ENCODE data around the gene SCGN. TPM values are rescaled to one million over a fixed set of nuclear protein-coding genes. Genes with fewer than 3 reads are reported as not detected.

The SCGN gene
- total RNA-seq, 1 experiment from 2014 or later, result not detected

GRCh38 chr6:25640446-25640845, 11.6 kb upstream of the SCGN start:
- ChIA-PET CTCF (interaction anchor here (1.2 to 1.6 kb wide), 3 partner anchors 14 to 417 kb away, joined by 3 to 6 read pairs (median 4); no protein-coding TSS in a partner anchor), POLR2A (interaction anchor here (0.7 kb wide), 1 partner anchor 12 kb away, joined by 3 read pairs; the partner anchor contains the start of gene SCGN)
- ATAC-seq (no peak), DNase-seq (ENCODE audit: low spot score) (no peak)
- Mint-ChIP-seq H3K27me3 (ENCODE audit: low read depth) (peaks cover 43% of the 10 kb centered on the region), H3K36me3 (no peaks in the 10 kb centered on the region), H3K9me3 (no peaks in the 10 kb centered on the region), H3K4me3 (no peak overlapping the region), H3K27ac (no peak overlapping the region), H3K4me1 (peaks cover 3% of the 10 kb centered on the region; the same call in 1 of the 2 replicates)
- no peak for TF ChIP-seq FOXJ3 (CRISPR knock-in tag; IDR thresholded peaks at IDR 0.05; ENCODE audit: borderline replicate concordance)
- TF ChIP-seq, protein P1, sequence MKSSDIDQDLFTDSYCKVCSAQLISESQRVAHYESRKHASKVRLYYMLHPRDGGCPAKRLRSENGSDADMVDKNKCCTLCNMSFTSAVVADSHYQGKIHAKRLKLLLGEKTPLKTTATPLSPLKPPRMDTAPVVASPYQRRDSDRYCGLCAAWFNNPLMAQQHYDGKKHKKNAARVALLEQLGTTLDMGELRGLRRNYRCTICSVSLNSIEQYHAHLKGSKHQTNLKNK (CRISPR knock-in tag; IDR thresholded peaks at IDR 0.05), result no peak
- no peak for TF ChIP-seq NFYB (CRISPR knock-in tag; conservative IDR thresholded peaks at IDR 0.05; ENCODE audit: low read depth)
- TF ChIP-seq FOXP1 (CRISPR knock-in tag; IDR thresholded peaks at IDR 0.05; ENCODE audit: borderline replicate concordance), result no peak
- no peak for TF ChIP-seq CREM (CRISPR knock-in tag; IDR thresholded peaks at IDR 0.05)
- TF ChIP-seq NR3C1 (CRISPR knock-in tag; conservative IDR thresholded peaks at IDR 0.05; ENCODE audit: low read depth), result no peak
- no peak for TF ChIP-seq NR1H2 (CRISPR knock-in tag; IDR thresholded peaks at IDR 0.05)
- TF ChIP-seq TCF7 (CRISPR knock-in tag; IDR thresholded peaks at IDR 0.05; ENCODE audit: low read depth), result no peak
- no peak for TF ChIP-seq ZNF396 (CRISPR knock-in tag; IDR thresholded peaks at IDR 0.05; ENCODE audit: borderline replicate concordance)
- TF ChIP-seq, protein P2, sequence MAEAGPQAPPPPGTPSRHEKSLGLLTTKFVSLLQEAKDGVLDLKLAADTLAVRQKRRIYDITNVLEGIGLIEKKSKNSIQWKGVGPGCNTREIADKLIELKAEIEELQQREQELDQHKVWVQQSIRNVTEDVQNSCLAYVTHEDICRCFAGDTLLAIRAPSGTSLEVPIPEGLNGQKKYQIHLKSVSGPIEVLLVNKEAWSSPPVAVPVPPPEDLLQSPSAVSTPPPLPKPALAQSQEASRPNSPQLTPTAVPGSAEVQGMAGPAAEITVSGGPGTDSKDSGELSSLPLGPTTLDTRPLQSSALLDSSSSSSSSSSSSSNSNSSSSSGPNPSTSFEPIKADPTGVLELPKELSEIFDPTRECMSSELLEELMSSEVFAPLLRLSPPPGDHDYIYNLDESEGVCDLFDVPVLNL (CRISPR knock-in tag; IDR thresholded peaks at IDR 0.05; ENCODE audit: borderline replicate concordance, low read depth), result no peak
- TF ChIP-seq ZNF423 (CRISPR knock-in tag; IDR thresholded peaks at IDR 0.05), result no peak
- TF ChIP-seq SMAD4 (CRISPR knock-in tag; IDR thresholded peaks at IDR 0.05), result no peak
- TF ChIP-seq SMAD3 (CRISPR knock-in tag; IDR thresholded peaks at IDR 0.05; ENCODE audit: borderline replicate concordance), result no peak
- TF ChIP-seq AR (CRISPR knock-in tag; IDR thresholded peaks at IDR 0.05), result no peak
- TF ChIP-seq PRDM15 (CRISPR knock-in tag; IDR thresholded peaks at IDR 0.05), result no peak
- no peak for TF ChIP-seq CBFB (CRISPR knock-in tag; IDR thresholded peaks at IDR 0.05; ENCODE audit: low read depth)

DNA sequence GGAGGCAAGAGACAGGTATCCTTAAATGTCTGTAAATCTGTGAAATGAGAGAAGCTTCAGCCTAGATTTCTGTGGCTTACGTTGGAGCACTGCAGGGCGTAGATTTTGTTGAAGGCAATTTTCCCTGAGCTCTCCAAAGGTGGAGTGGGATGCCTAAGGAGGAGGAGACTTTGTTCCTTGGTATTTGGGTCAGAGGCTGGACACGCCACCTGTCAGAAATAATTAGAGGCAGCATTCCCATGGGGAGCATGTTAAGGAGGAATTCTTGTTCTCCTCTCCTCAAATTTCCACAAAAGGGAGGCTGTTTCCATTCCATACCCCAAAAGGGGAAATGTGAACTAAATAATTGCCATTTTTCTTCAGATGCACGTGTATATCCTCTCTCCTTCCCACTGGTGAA, 11.1 kb upstream of the SCGN start:
- no peak overlapping the region for H3K27ac Mint-ChIP-seq
- POLR2A ChIA-PET, result interaction anchor here (0.7 kb wide), 1 partner anchor 11 kb away, joined by 3 read pairs; the partner anchor contains the start of gene SCGN
- no peak for TF ChIP-seq USF1 (CRISPR knock-in tag; IDR thresholded peaks at IDR 0.05)
- no peak for TF ChIP-seq GRHL2 (CRISPR knock-in tag; IDR thresholded peaks at IDR 0.05; ENCODE audit: insufficient replicate concordance, severe bottlenecking)
- TF ChIP-seq, protein P3, sequence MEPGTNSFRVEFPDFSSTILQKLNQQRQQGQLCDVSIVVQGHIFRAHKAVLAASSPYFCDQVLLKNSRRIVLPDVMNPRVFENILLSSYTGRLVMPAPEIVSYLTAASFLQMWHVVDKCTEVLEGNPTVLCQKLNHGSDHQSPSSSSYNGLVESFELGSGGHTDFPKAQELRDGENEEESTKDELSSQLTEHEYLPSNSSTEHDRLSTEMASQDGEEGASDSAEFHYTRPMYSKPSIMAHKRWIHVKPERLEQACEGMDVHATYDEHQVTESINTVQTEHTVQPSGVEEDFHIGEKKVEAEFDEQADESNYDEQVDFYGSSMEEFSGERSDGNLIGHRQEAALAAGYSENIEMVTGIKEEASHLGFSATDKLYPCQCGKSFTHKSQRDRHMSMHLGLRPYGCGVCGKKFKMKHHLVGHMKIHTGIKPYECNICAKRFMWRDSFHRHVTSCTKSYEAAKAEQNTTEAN (CRISPR knock-in tag; IDR thresholded peaks at IDR 0.05), result no peak
- TF ChIP-seq IRF1 (CRISPR knock-in tag; IDR thresholded peaks at IDR 0.05), result no peak
- no peak for TF ChIP-seq TEAD1 (CRISPR knock-in tag; IDR thresholded peaks at IDR 0.05)
- TF ChIP-seq ZNF219 (CRISPR knock-in tag; IDR thresholded peaks at IDR 0.05; ENCODE audit: borderline replicate concordance), result no peak
- no peak for TF ChIP-seq CDX4 (CRISPR knock-in tag; IDR thresholded peaks at IDR 0.05; ENCODE audit: borderline replicate concordance)
- TF ChIP-seq, protein P1 (CRISPR knock-in tag; IDR thresholded peaks at IDR 0.05), result no peak

More for the DNA sequence above, 11.1 kb upstream of the SCGN start:
- CTCF ChIA-PET, result interaction anchor here (1.6 kb wide), 1 partner anchor 417 kb away, joined by 4 read pairs; no protein-coding TSS in a partner anchor
- no peaks in the 10 kb centered on the region for H3K36me3 Mint-ChIP-seq
- H3K4me1 Mint-ChIP-seq, result peaks cover 3% of the 10 kb centered on the region; the same call in 1 of the 2 replicates
- no peak for ATAC-seq
- H3K27me3 Mint-ChIP-seq (ENCODE audit: low read depth), result peaks cover 43% of the 10 kb centered on the region
- no peak for DNase-seq (ENCODE audit: low spot score)
- H3K4me3 Mint-ChIP-seq, result no peak overlapping the region
- H3K9me3 Mint-ChIP-seq, result no peaks in the 10 kb centered on the region
